ENCODE results near the gene INSR. TPM values are rescaled to one million over a fixed set of nuclear protein-coding genes. Genes with fewer than 3 reads are reported as not detected.

INSR gene
- total RNA-seq, 1 donor from 2014 or later: 38.6 TPM

- no peaks in the 10 kb centered on the region for H3K27me3 ChIP-seq (ENCODE audit: control insufficient read depth in 3 of 3, insufficient read depth in 3 of 3, low read length in 3 of 3)
- H3K4me1 ChIP-seq (ENCODE audit: control insufficient read depth in 3 of 3, insufficient read depth in 3 of 3, low read length in 3 of 3): no peaks in the 10 kb centered on the region
- H3K36me3 ChIP-seq (ENCODE audit: control insufficient read depth in 3 of 3, insufficient read depth in 3 of 3, low read length in 3 of 3): peaks cover 51 to 64% (median 61%) of the 10 kb centered on the region in 3 donors
- H3K9me3 ChIP-seq (ENCODE audit: control insufficient read depth in 3 of 3, low read length in 3 of 3): peaks cover under 1 to 4% (median under 1%) of the 10 kb centered on the region in 3 donors
- H3K4me3 ChIP-seq (ENCODE audit: low read length in 3 of 3): no peak overlapping the region
- H3K27ac ChIP-seq (ENCODE audit: low read depth, low read length): no peak overlapping the region
- H3K9ac ChIP-seq (ENCODE audit: low read depth in 1 of 3, low read length in 3 of 3): no peak overlapping the region
These were observed 173.7 kb downstream of the INSR start for GRCh38 chr19:7120499-7120898.

GRCh38 chr19:7119582-7119981 is 174.6 kb downstream of the INSR start:
- peaks cover 46 to 58% (median 58%) of the 10 kb centered on the region in 3 donors for H3K36me3 ChIP-seq (ENCODE audit: control insufficient read depth in 3 of 3, insufficient read depth in 3 of 3, low read length in 3 of 3)
- H3K9ac ChIP-seq (ENCODE audit: low read depth in 1 of 3, low read length in 3 of 3): no peak overlapping the region
- H3K9me3 ChIP-seq (ENCODE audit: control insufficient read depth in 3 of 3, low read length in 3 of 3): no peaks in the 10 kb centered on the region
- H3K4me1 ChIP-seq (ENCODE audit: control insufficient read depth in 3 of 3, insufficient read depth in 3 of 3, low read length in 3 of 3): no peaks in the 10 kb centered on the region
- no peaks in the 10 kb centered on the region for H3K27me3 ChIP-seq (ENCODE audit: control insufficient read depth in 3 of 3, insufficient read depth in 3 of 3, low read length in 3 of 3)
- no peak overlapping the region for H3K4me3 ChIP-seq (ENCODE audit: low read length in 3 of 3)
- no peak overlapping the region for H3K27ac ChIP-seq (ENCODE audit: low read depth, low read length)

GRCh38 chr19:7117248-7117647 is 177.0 kb downstream of the INSR start:
- no peaks in the 10 kb centered on the region for H3K27me3 ChIP-seq (ENCODE audit: control insufficient read depth in 3 of 3, insufficient read depth in 3 of 3, low read length in 3 of 3)
- H3K9me3 ChIP-seq (ENCODE audit: control insufficient read depth in 3 of 3, low read length in 3 of 3): no peaks in the 10 kb centered on the region
- peaks cover 39 to 51% (median 50%) of the 10 kb centered on the region in 3 donors for H3K36me3 ChIP-seq (ENCODE audit: control insufficient read depth in 3 of 3, insufficient read depth in 3 of 3, low read length in 3 of 3)
- no peak overlapping the region for H3K9ac ChIP-seq (ENCODE audit: low read depth in 1 of 3, low read length in 3 of 3)
- no peak overlapping the region for H3K4me3 ChIP-seq (ENCODE audit: low read length in 3 of 3)
- H3K27ac ChIP-seq (ENCODE audit: low read depth, low read length): no peak overlapping the region
- H3K4me1 ChIP-seq (ENCODE audit: control insufficient read depth in 3 of 3, insufficient read depth in 3 of 3, low read length in 3 of 3): no peaks in the 10 kb centered on the region

- Histone ChIP-seq H3K9ac (ENCODE audit: low read depth in 1 of 3, low read length in 3 of 3) (no peak overlapping the region), H3K27me3 (ENCODE audit: control insufficient read depth in 3 of 3, insufficient read depth in 3 of 3, low read length in 3 of 3) (no peaks in the 10 kb centered on the region), H3K4me3 (ENCODE audit: low read length in 3 of 3) (no peak overlapping the region), H3K4me1 (ENCODE audit: control insufficient read depth in 3 of 3, insufficient read depth in 3 of 3, low read length in 3 of 3) (no peaks in the 10 kb centered on the region), H3K27ac (ENCODE audit: low read depth, low read length) (no peak overlapping the region), H3K9me3 (ENCODE audit: control insufficient read depth in 3 of 3, low read length in 3 of 3) (no peaks in the 10 kb centered on the region), H3K36me3 (ENCODE audit: control insufficient read depth in 3 of 3, insufficient read depth in 3 of 3, low read length in 3 of 3) (peaks cover 33 to 40% (median 38%) of the 10 kb centered on the region in 3 donors)
These were observed 178.5 kb downstream of the INSR start for GRCh38 chr19:7115721-7116120.

- Histone ChIP-seq H3K36me3 (ENCODE audit: control insufficient read depth in 3 of 3, insufficient read depth in 3 of 3, low read length in 3 of 3) (peaks cover 15 to 22% (median 18%) of the 10 kb centered on the region in 3 donors), H3K27ac (ENCODE audit: low read depth, low read length) (no peak overlapping the region), H3K4me1 (ENCODE audit: control insufficient read depth in 3 of 3, insufficient read depth in 3 of 3, low read length in 3 of 3) (no peaks in the 10 kb centered on the region), H3K9ac (ENCODE audit: low read depth in 1 of 3, low read length in 3 of 3) (no peak overlapping the region), H3K9me3 (ENCODE audit: control insufficient read depth in 3 of 3, low read length in 3 of 3) (no peaks in the 10 kb centered on the region), H3K27me3 (ENCODE audit: control insufficient read depth in 3 of 3, insufficient read depth in 3 of 3, low read length in 3 of 3) (no peaks in the 10 kb centered on the region), H3K4me3 (ENCODE audit: low read length in 3 of 3) (no peak overlapping the region)
These were observed 181.0 kb downstream of the INSR start for GRCh38 chr19:7113233-7113632.

- Histone ChIP-seq H3K27ac (ENCODE audit: low read depth, low read length) (no peak overlapping the region), H3K27me3 (ENCODE audit: control insufficient read depth in 3 of 3, insufficient read depth in 3 of 3, low read length in 3 of 3) (no peaks in the 10 kb centered on the region), H3K9me3 (ENCODE audit: control insufficient read depth in 3 of 3, low read length in 3 of 3) (no peaks in the 10 kb centered on the region), H3K36me3 (ENCODE audit: control insufficient read depth in 3 of 3, insufficient read depth in 3 of 3, low read length in 3 of 3) (peaks cover 15 to 19% (median 18%) of the 10 kb centered on the region in 3 donors), H3K4me3 (ENCODE audit: low read length in 3 of 3) (no peak overlapping the region), H3K9ac (ENCODE audit: low read depth in 1 of 3, low read length in 3 of 3) (no peak overlapping the region), H3K4me1 (ENCODE audit: control insufficient read depth in 3 of 3, insufficient read depth in 3 of 3, low read length in 3 of 3) (no peaks in the 10 kb centered on the region)
These were observed 181.5 kb downstream of the INSR start for GRCh38 chr19:7112675-7113074.

GRCh38 chr19:7109678-7110289 is 184.4 kb downstream of the INSR start:
- H3K4me1 ChIP-seq (ENCODE audit: control insufficient read depth in 3 of 3, insufficient read depth in 3 of 3, low read length in 3 of 3): no peaks in the 10 kb centered on the region
- H3K36me3 ChIP-seq (ENCODE audit: control insufficient read depth in 3 of 3, insufficient read depth in 3 of 3, low read length in 3 of 3): no peaks in the 10 kb centered on the region
- H3K4me3 ChIP-seq (ENCODE audit: low read length in 3 of 3): no peak overlapping the region
- H3K9me3 ChIP-seq (ENCODE audit: control insufficient read depth in 3 of 3, low read length in 3 of 3): no peaks in the 10 kb centered on the region
- no peak overlapping the region for H3K27ac ChIP-seq (ENCODE audit: low read depth, low read length)
- H3K9ac ChIP-seq (ENCODE audit: low read depth in 1 of 3, low read length in 3 of 3): no peak overlapping the region
- peaks cover 0 to 3% (median under 1%) of the 10 kb centered on the region in 3 donors for H3K27me3 ChIP-seq (ENCODE audit: control insufficient read depth in 3 of 3, insufficient read depth in 3 of 3, low read length in 3 of 3)

GRCh38 chr19:7106711-7107657 is 187.2 kb downstream of the INSR start:
- no peaks in the 10 kb centered on the region for H3K9me3 ChIP-seq (ENCODE audit: control insufficient read depth in 3 of 3, low read length in 3 of 3)
- H3K27me3 ChIP-seq (ENCODE audit: control insufficient read depth in 3 of 3, insufficient read depth in 3 of 3, low read length in 3 of 3): peaks cover 0 to 6% (median 3%) of the 10 kb centered on the region in 3 donors
- H3K27ac ChIP-seq (ENCODE audit: low read depth, low read length): no peak overlapping the region

GRCh38 chr19:7104747-7105447 is 189.3 kb downstream of the INSR start:
- Histone ChIP-seq H3K4me3 (ENCODE audit: low read length in 3 of 3) (no peak overlapping the region), H3K4me1 (ENCODE audit: control insufficient read depth in 3 of 3, insufficient read depth in 3 of 3, low read length in 3 of 3) (peaks cover 0 to under 1% (median 0%) of the 10 kb centered on the region in 3 donors), H3K36me3 (ENCODE audit: control insufficient read depth in 3 of 3, insufficient read depth in 3 of 3, low read length in 3 of 3) (no peaks in the 10 kb centered on the region), H3K27ac (ENCODE audit: low read depth, low read length) (no peak overlapping the region), H3K9ac (ENCODE audit: low read depth in 1 of 3, low read length in 3 of 3) (no peak overlapping the region), H3K27me3 (ENCODE audit: control insufficient read depth in 3 of 3, insufficient read depth in 3 of 3, low read length in 3 of 3) (peaks cover 0 to 6% (median 3%) of the 10 kb centered on the region in 3 donors), H3K9me3 (ENCODE audit: control insufficient read depth in 3 of 3, low read length in 3 of 3) (no peaks in the 10 kb centered on the region)

More at GRCh38 chr19:7106711-7107657, 187.2 kb downstream of the INSR start:
- H3K36me3 ChIP-seq (ENCODE audit: control insufficient read depth in 3 of 3, insufficient read depth in 3 of 3, low read length in 3 of 3): no peaks in the 10 kb centered on the region
- no peaks in the 10 kb centered on the region for H3K4me1 ChIP-seq (ENCODE audit: control insufficient read depth in 3 of 3, insufficient read depth in 3 of 3, low read length in 3 of 3)
- no peak overlapping the region for H3K4me3 ChIP-seq (ENCODE audit: low read length in 3 of 3)
- no peak overlapping the region for H3K9ac ChIP-seq (ENCODE audit: low read depth in 1 of 3, low read length in 3 of 3)
